D721Med (cell line): ENCODE data around the gene CES4A.

ENCODE experiments used
- DNase-seq: peaks from one replicate; pipeline ENCODE4 v3.0.0; 2011; ENCODE audit warnings: low spot score; ENCODE audit not compliant: insufficient read length
- FAIRE-seq: peaks from 2 replicates; lab custom pipeline; 2011; peaks lifted over from hg19 to GRCh38; lab: Jason Lieb, UNC
- CTCF ChIP-seq: IDR thresholded peaks from 2 replicates; pipeline ENCODE4 v1.5.1; 2012; ENCODE audit warnings: mild to moderate bottlenecking, control low read depth; ENCODE audit not compliant: insufficient read depth; ENCODE audit errors: missing control alignments

The CES4A gene

GRCh38 chr16:66958857-66959703 lies 29.3 kb upstream of the CES4A start:
- FAIRE-seq = no peak
- DNase-seq = no peak
- TF ChIP-seq CTCF = no peak

GRCh38 chr16:66959704-66960161 lies 28.7 kb upstream of the CES4A start:
- FAIRE-seq = no peak
- no peak for TF ChIP-seq CTCF

GRCh38 chr16:66960270-66960669 lies 28.1 kb upstream of the CES4A start:
- TF ChIP-seq CTCF = no peak
- DNase-seq = no peak
- no peak for FAIRE-seq

More at GRCh38 chr16:66959704-66960161, 28.7 kb upstream of the CES4A start:
- no peak for DNase-seq

GRCh38 chr16:66961065-66961744 lies 27.2 kb upstream of the CES4A start, which contains the start of gene CES3:
CES3 (plus strand) TSS chr16:66961266; CDS start chr16:66961308, 42 bp downstream.
- DNase-seq (peak; percentile 29), FAIRE-seq (no peak)
- TF ChIP-seq CTCF = peak; percentile 95

GRCh38 chr16:66961914-66962313 lies 26.5 kb upstream of the CES4A start:
- DNase-seq (no peak), FAIRE-seq (no peak)
- no peak for TF ChIP-seq CTCF

GRCh38 chr16:66964049-66964448 lies 24.3 kb upstream of the CES4A start:
- FAIRE-seq = no peak
- TF ChIP-seq CTCF = no peak
- DNase-seq = no peak
